ENCODE data around the gene SAT2.

GRCh38 chr17:7636163-7636562 is 8.5 kb upstream of the SAT2 start:
- TF ChIP-seq POLR2A (IDR thresholded peaks at IDR 0.05; ENCODE audit: low read depth, low read length) = no peak
- no peak for TF ChIP-seq POLR2AphosphoS5 (IDR thresholded peaks at IDR 0.05; ENCODE audit: low read depth, low read length)
- no peak for TF ChIP-seq TAF1 (IDR thresholded peaks at IDR 0.05; ENCODE audit: borderline replicate concordance, low read depth, low read length)

Measured in GM12892 (cell line).